GM06990 (cell line): ENCODE data around the gene CCNI2.

Source experiments
- DNase-seq: peaks from one replicate; pipeline ENCODE4 v3.0.0-alpha.2; 2011; ENCODE audit not compliant: insufficient read length; ENCODE audit errors: extremely low read depth
- H3K27me3 ChIP-seq: replicated peaks from 2 replicates; pipeline ENCODE4 v1.6.0; 2011; ENCODE audit warnings: low read length; ENCODE audit not compliant: control insufficient read depth, insufficient read depth
- H3K36me3 ChIP-seq: 2 replicates; pipeline ENCODE4 v1.5.1; 2011; ENCODE audit warnings: low read length; ENCODE audit not compliant: control insufficient read depth, insufficient read depth
- H3K4me3 ChIP-seq: replicated peaks from 2 replicates; pipeline ENCODE4 v1.5.1; 2011; ENCODE audit warnings: low read depth, mild to moderate bottlenecking, control low read depth, low read length
- TF ChIP-seq, protein P1 (sequence below): IDR thresholded peaks from 2 replicates; pipeline ENCODE4 v1.5.1; 2011; ENCODE audit warnings: low read length, control low read depth, mild to moderate bottlenecking, inconsistent platforms; ENCODE audit not compliant: insufficient read depth, poor library complexity, severe bottlenecking

CCNI2 gene, protein sequence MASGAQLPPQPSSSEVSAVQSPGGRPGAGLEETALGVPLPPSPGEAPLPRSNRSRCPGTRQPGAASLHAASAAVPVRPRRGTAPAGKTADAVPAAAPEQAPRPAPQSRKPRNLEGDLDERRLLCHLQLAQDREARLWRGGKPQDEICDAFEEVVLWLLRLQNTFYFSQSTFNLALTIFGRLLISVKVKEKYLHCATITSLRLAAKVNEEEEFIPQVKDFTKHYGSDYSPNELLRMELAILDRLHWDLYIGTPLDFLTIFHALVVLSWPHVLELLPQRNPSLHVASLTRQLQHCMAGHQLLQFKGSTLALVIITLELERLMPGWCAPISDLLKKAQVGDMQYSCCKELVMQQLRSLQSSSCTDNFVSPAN

DNA sequence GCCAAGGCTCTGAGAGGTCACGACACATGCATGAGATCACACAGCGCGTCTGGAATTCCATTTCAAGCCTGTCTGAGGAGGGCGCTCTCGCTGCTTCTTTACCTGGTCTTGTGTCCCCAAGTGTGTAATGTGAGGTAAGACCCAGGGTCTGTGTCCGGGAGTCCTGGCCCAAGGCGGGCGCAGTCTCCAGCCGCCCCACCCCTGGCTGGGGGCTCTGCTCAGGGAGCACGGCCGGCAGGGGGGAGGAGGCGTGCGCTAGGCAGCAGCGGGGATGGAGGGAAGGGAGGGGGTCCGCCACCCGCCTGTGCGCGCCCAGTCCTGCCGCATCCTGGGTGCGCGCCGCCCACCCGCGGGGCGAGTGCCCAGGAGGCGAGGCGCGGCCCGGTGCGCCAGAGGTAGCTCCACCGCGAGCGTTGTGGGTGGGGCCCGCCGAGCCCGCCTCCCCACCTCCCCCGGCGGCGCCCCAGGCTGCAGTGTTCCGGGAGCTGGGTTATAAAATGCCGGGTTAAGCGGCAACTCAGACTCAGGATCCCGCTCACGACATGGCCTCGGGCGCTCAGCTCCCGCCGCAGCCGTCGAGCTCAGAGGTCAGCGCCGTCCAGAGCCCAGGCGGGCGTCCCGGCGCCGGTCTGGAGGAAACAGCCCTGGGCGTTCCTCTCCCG, at the start of gene CCNI2:
Gene CCNI2, plus strand, starts transcription at position 473 of the 662 bp plus-strand sequence. Its CDS starts 70 bp downstream, at position 543.
- Histone ChIP-seq H3K27me3 (no peaks in the 10 kb centered on the region), H3K36me3 (no peaks in the 10 kb centered on the region), H3K4me3 (peak within 1 kb of the TSS; percentile 70)
- DNase-seq: peak; percentile 71
- TF ChIP-seq, protein P1, sequence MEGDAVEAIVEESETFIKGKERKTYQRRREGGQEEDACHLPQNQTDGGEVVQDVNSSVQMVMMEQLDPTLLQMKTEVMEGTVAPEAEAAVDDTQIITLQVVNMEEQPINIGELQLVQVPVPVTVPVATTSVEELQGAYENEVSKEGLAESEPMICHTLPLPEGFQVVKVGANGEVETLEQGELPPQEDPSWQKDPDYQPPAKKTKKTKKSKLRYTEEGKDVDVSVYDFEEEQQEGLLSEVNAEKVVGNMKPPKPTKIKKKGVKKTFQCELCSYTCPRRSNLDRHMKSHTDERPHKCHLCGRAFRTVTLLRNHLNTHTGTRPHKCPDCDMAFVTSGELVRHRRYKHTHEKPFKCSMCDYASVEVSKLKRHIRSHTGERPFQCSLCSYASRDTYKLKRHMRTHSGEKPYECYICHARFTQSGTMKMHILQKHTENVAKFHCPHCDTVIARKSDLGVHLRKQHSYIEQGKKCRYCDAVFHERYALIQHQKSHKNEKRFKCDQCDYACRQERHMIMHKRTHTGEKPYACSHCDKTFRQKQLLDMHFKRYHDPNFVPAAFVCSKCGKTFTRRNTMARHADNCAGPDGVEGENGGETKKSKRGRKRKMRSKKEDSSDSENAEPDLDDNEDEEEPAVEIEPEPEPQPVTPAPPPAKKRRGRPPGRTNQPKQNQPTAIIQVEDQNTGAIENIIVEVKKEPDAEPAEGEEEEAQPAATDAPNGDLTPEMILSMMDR: peak; percentile 63

DNA sequence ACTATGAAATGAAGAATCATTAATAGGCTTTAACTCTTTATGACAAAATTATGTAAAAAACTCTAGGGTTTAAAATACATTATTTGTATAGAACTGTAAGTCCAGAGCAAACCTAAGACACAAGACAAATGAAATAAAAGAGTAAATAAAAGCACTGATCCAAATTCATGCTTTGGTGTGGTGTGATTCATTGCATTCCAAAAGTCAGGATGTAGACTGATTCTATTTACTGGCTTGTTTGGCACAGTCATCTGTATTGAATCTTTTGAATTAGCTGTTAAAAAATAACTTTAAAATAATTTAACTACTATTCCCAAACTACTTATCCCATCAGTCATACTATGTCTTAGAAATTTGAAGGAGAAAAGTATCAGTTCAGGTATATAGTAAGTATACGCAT, 42.4 kb upstream of the CCNI2 start:
- TF ChIP-seq, protein P1: no peak
- H3K4me3 ChIP-seq: no peak overlapping the region
- H3K27me3 ChIP-seq: no peaks in the 10 kb centered on the region
- no peak for DNase-seq
- peaks cover 5% of the 10 kb centered on the region for H3K36me3 ChIP-seq

DNA sequence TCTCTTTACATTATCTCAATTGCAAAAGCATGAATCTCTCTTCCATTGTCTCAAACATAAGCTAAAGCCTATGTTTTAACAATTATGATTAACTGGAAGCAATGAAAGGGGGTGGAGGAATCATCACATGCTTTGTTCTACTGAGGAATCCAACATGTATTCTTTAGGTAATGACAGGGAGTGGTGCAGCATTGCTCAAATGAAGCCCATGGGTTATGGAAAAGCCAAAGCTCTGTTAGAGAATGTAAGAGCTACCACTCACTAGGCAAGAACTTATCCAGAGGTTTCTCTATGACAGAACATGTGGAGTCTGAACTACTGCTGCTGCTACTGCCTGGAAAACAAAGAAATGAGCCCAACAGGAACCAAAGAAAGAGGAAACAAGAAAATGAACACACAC, 38.6 kb upstream of the CCNI2 start:
- Histone ChIP-seq H3K27me3 (no peaks in the 10 kb centered on the region), H3K36me3 (no peaks in the 10 kb centered on the region; the same call in 1 of the 2 replicates), H3K4me3 (no peak overlapping the region)
- no peak for DNase-seq
- TF ChIP-seq, protein P1: no peak

DNA sequence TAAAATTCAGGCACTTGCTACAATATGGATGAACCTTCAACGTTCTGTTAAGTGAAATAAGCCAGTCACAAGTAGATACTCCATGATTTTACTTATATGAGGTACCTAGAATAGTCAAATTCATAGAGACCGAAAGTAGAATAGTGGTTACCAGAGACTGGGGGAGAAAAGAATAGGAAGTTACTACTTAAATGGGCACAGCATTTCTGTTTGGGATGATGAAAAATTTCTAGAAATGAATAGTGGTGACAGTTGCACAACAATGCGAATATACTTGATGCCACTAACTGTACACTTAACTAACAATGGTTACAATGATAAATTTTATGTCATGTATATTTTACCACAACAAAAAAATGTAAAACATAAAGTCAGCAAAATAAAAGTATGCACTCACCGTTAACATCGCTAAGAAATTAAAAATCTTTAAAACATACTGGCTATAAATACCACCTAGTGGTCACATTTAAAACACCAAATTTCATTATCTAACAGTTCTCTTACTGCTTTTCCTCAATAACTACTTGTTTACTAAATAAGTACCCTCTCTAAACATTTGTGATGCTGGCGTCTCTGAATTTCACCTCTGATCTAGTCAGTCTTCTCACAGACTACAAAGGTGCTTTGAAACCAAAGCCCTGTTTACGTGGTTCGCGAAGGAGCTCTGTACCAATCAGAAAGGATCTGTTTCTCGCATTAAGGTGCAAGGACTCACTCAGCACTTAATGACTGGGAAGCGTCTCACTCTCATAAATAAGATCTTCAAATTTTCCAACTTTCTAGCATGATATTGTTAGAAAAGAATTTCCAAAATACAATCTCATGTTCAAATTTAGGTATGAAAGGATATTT, 32.5 kb upstream of the CCNI2 start:
- H3K4me3 ChIP-seq: no peak overlapping the region
- peak; percentile 14 for DNase-seq
- H3K36me3 ChIP-seq: no peaks in the 10 kb centered on the region
- no peaks in the 10 kb centered on the region for H3K27me3 ChIP-seq
- TF ChIP-seq, protein P1: peak; percentile 4

DNA sequence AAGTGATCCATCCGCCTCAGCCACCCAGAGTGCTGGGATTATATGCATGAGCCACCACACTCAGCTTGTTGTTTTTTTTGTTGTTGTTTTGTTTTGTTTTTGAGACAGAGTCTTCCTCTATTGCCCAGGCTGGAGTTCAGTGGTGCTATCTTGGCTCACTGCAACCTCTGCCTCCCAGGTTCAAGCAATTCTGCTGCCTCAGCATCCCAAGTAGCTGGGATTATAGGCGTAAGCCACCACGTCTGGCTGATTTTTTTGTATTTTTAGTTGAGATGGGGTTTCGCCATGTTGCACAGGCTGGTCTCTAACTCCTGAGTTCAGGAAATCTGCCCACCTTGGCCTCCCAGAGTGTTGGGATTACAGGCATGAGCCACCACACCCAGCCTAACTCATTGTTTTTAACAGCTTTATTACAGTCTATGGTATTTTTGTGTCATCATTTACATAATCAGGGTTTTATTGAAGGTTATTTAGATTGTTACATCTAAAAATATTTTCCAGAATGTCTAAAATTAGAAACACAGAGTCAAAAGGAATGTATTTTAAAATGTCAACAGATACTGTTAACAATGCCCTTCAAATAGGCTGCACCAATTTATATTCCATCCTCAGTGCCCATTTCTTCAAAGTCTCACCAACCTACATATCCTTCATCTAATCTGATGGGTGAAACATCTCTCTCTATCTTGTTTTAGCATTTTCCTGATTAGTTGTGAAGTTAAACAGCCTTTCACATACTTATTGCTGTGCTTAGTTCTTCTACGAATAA, 28.5 kb upstream of the CCNI2 start:
- Histone ChIP-seq H3K4me3 (no peak overlapping the region), H3K36me3 (peaks cover 2% of the 10 kb centered on the region), H3K27me3 (no peaks in the 10 kb centered on the region)
- no peak for DNase-seq
- TF ChIP-seq, protein P1: no peak
